Keratinocyte (primary cell): ENCODE measurements around the gene SYT12. TPM values are rescaled to one million over a fixed set of nuclear protein-coding genes. Genes with fewer than 3 reads are reported as not detected.

Source experiments
- DNase-seq: peaks from one replicate; pipeline ENCODE4 v3.0.0-alpha.2; 2011; ENCODE audit warnings: low read depth, missing footprints, low spot score
- FAIRE-seq: peaks from 2 replicates; lab custom pipeline; 2011; peaks lifted over from hg19 to GRCh38; lab: Jason Lieb, UNC
- H2AFZ ChIP-seq: 2 replicates; pipeline ENCODE4 v1.6.0; 2012; ENCODE audit warnings: low read length, control low read depth, inconsistent platforms; ENCODE audit not compliant: control insufficient read depth
- H3K27ac ChIP-seq: 2 replicates; pipeline ENCODE4 v1.5.1; 2011; ENCODE audit warnings: low read length; ENCODE audit not compliant: control insufficient read depth, insufficient read depth
- H3K27me3 ChIP-seq: 3 replicates; pipeline ENCODE4 v1.6.0; 2011; ENCODE audit warnings: low read length; ENCODE audit not compliant: control insufficient read depth, insufficient read depth; ENCODE audit errors: extremely low read depth
- H3K36me3 ChIP-seq, 2 experiments: 2 replicates in 1 of 2; 3 replicates in 1 of 2; pipeline ENCODE4 v1.5.1; 2011; ENCODE audit warnings: low read length in 2 of 2, mild to moderate bottlenecking in 1 of 2; ENCODE audit not compliant: control insufficient read depth in 2 of 2, insufficient read depth in 2 of 2; ENCODE audit errors: extremely low read depth in 1 of 2
- H3K4me1 ChIP-seq: 3 replicates; pipeline ENCODE4 v1.5.1; 2011; ENCODE audit warnings: low read length; ENCODE audit not compliant: control insufficient read depth, insufficient read depth; ENCODE audit errors: extremely low read depth
- H3K4me2 ChIP-seq: 3 replicates; pipeline ENCODE4 v1.6.0; 2011; ENCODE audit warnings: low read depth, low read length; ENCODE audit not compliant: control insufficient read depth, insufficient read depth; ENCODE audit errors: extremely low read depth
- H3K4me3 ChIP-seq, 3 experiments: fragments of 200-600 bp in 1 of 3; sonication (generic) in 1 of 3; 2 replicates in 2 of 3; 3 replicates in 1 of 3; pipeline ENCODE4 v1.5.1; 2011 to 2016; ENCODE audit warnings: low read length in 3 of 3, mild to moderate bottlenecking in 3 of 3, control low read depth in 2 of 3, inconsistent platforms in 1 of 3, low read depth in 1 of 3, mixed read lengths in 1 of 3, mixed run types in 1 of 3, moderate library complexity in 1 of 3; ENCODE audit not compliant: control insufficient read depth in 2 of 3, insufficient read depth in 2 of 3; ENCODE audit errors: extremely low read depth in 1 of 3
- H3K79me2 ChIP-seq: 2 replicates; pipeline ENCODE4 v1.6.0; 2012; ENCODE audit warnings: low read length; ENCODE audit not compliant: control insufficient read depth, insufficient read depth
- H3K9ac ChIP-seq: 3 replicates; pipeline ENCODE4 v1.6.0; 2011; ENCODE audit warnings: low read length; ENCODE audit not compliant: control insufficient read depth, insufficient read depth; ENCODE audit errors: extremely low read depth
- H3K9me1 ChIP-seq: 3 replicates; pipeline ENCODE4 v1.6.0; 2011; ENCODE audit warnings: low read length; ENCODE audit not compliant: control insufficient read depth, insufficient read depth; ENCODE audit errors: extremely low read depth
- H3K9me3 ChIP-seq: 2 replicates; pipeline ENCODE4 v1.5.1; 2012; ENCODE audit warnings: low read depth, low read length; ENCODE audit not compliant: control insufficient read depth
- H4K20me1 ChIP-seq: 3 replicates; pipeline ENCODE4 v1.6.0; 2011; ENCODE audit warnings: low read length; ENCODE audit not compliant: control insufficient read depth, insufficient read depth; ENCODE audit errors: extremely low read depth
- EZH2 ChIP-seq: IDR thresholded peaks from one replicate; pipeline ENCODE4 v1.6.1; 2012; ENCODE audit warnings: inconsistent platforms, mild to moderate bottlenecking, low read length, moderate library complexity
- dilution Hi-C: fragments of 300-500 bp; cut with MboI; formaldehyde crosslinking; loops from one replicate; pipeline ENCODE4 v1.7.0; 2020; ENCODE audit warnings: low sequenced_read_pairs; ENCODE audit not compliant: extremely low pct_ligation_motif_present
- polyA plus RNA-seq, 5 experiments: library from polyadenylated mRNA; depleted of rRNA in 3 of 5; stranded (reverse) in 3 of 5; stranded (forward) in 1 of 5; unstranded in 1 of 5; fragments of >200 nt; gene quantifications; 1 replicate in 1 of 5; 2 replicates in 3 of 5; 3 replicates in 1 of 5; pipeline versions ENCODE4 v1.2.1 to v1.2.3, GENCODE V29; 2011 to 2012; ENCODE audit warnings: missing spikeins in 2 of 5, low read depth in 1 of 5, low replicate concordance in 1 of 5
- TF ChIP-seq, protein P1 (sequence below), 3 experiments: IDR thresholded peaks in 1 of 3; conservative IDR thresholded peaks in 1 of 3; optimal IDR thresholded peaks in 1 of 3; 2 replicates in 2 of 3; 3 replicates in 1 of 3; pipeline versions ENCODE3 to v1.5.1; 2011; ENCODE audit warnings: low read length in 3 of 3, mild to moderate bottlenecking in 3 of 3, moderate library complexity in 2 of 3, control low read depth in 1 of 3, inconsistent platforms in 1 of 3; ENCODE audit not compliant: insufficient read depth in 2 of 3; ENCODE audit errors: extremely low read depth in 1 of 3

SYT12 gene
- polyA plus RNA-seq, 1 donor (not counting 4 experiments of a cell fraction or from before 2014, with no cell fraction given), result 0.05 TPM

DNA sequence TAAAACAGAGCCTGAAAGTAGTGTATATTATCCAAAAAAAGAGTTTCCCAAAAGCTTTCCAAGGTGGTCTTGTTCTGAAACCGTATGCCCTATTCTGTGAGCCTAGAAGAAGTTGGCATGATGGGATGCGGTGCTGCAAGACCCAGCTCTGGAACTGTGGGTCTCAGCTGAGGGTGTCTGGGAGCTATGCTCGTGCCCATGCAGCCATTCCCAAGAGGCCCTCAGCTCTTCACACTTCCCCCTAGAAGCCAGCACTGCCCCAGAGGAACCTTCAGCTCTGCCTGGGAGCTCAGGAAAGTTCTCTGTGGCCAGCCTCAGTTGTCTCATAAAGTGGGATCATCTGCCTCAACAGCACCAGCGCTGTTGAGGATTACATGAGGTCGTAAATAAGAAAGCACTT is 6.4 kb upstream of the SYT12 start:
- no peaks in the 10 kb centered on the region for H3K27me3 ChIP-seq
- no peak overlapping the region for H3K4me2 ChIP-seq
- no peak overlapping the region for H2AFZ ChIP-seq
- no peaks in the 10 kb centered on the region for H3K36me3 ChIP-seq
- FAIRE-seq (no peak), DNase-seq (no peak)
- H4K20me1 ChIP-seq, result no peaks in the 10 kb centered on the region
- H3K27ac ChIP-seq, result no peak overlapping the region
- no peak overlapping the region for H3K4me3 ChIP-seq
- no peaks in the 10 kb centered on the region for H3K4me1 ChIP-seq
- H3K9ac ChIP-seq, result no peak overlapping the region
- H3K9me3 ChIP-seq, result no peaks in the 10 kb centered on the region
- H3K79me2 ChIP-seq, result no peaks in the 10 kb centered on the region
- no peaks in the 10 kb centered on the region for H3K9me1 ChIP-seq
- dilution Hi-C loops, result no loop called here
- no peak for TF ChIP-seq EZH2
- TF ChIP-seq, protein P1, sequence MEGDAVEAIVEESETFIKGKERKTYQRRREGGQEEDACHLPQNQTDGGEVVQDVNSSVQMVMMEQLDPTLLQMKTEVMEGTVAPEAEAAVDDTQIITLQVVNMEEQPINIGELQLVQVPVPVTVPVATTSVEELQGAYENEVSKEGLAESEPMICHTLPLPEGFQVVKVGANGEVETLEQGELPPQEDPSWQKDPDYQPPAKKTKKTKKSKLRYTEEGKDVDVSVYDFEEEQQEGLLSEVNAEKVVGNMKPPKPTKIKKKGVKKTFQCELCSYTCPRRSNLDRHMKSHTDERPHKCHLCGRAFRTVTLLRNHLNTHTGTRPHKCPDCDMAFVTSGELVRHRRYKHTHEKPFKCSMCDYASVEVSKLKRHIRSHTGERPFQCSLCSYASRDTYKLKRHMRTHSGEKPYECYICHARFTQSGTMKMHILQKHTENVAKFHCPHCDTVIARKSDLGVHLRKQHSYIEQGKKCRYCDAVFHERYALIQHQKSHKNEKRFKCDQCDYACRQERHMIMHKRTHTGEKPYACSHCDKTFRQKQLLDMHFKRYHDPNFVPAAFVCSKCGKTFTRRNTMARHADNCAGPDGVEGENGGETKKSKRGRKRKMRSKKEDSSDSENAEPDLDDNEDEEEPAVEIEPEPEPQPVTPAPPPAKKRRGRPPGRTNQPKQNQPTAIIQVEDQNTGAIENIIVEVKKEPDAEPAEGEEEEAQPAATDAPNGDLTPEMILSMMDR (optimal IDR thresholded peaks at IDR 0.05 in 1 of 3, IDR thresholded peaks at IDR 0.05 in 1 of 3, conservative IDR thresholded peaks at IDR 0.05 in 1 of 3; ENCODE audit: extremely low read depth in 1 of 3, insufficient read depth in 2 of 3, low read length in 3 of 3), result no peak

DNA sequence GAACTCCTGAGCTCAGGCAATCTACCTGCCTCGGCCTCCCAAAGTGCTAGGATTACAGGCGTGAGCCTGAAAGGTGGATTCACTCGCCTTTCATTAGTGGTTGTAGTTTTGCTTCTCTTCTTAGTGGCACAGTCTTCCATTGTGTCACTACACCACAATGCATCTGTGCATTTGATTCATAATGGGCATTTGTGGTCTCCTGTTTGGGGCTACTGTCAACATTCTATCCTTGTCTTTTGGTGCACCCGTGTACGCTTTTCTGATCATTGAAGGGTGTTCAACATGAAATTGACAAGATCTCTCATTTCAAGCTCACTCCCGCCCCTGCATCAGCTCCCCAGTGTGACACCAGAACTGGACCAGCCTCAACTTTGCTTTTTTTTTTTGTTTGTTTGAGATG is 2.0 kb upstream of the SYT12 start:
- TF ChIP-seq EZH2, result no peak
- TF ChIP-seq, protein P1 (optimal IDR thresholded peaks at IDR 0.05 in 1 of 3, IDR thresholded peaks at IDR 0.05 in 1 of 3, conservative IDR thresholded peaks at IDR 0.05 in 1 of 3; ENCODE audit: extremely low read depth in 1 of 3, insufficient read depth in 2 of 3, low read length in 3 of 3), result no peak
- Histone ChIP-seq H3K4me1 (peaks cover 23% of the 10 kb centered on the region), H3K4me2 (no peak overlapping the region), H3K79me2 (no peaks in the 10 kb centered on the region), H3K9ac (no peak overlapping the region), H2AFZ (no peak overlapping the region), H3K27ac (no peak overlapping the region), H3K27me3 (peaks cover 26% of the 10 kb centered on the region), H3K9me1 (no peaks in the 10 kb centered on the region), H3K36me3 (no peaks in the 10 kb centered on the region), H3K9me3 (no peaks in the 10 kb centered on the region), H4K20me1 (no peaks in the 10 kb centered on the region), H3K4me3 (no peak overlapping the region)
- dilution Hi-C loops, result no loop called here
- FAIRE-seq (no peak), DNase-seq (no peak)
